Gastrocnemius medialis (tissue), 4 donors: ENCODE measurements around the gene NPEPL1. TPM values are rescaled to one million over a fixed set of nuclear protein-coding genes. Genes with fewer than 3 reads are reported as not detected.

Experiments used
- ATAC-seq, 2 donors: fragments of 150-250 bp; one replicate each; pipeline ENCODE4 v1.9.1; 2016
- DNase-seq, 2 donors: peaks; one replicate each; pipeline ENCODE4 v3.0.0-alpha.2; 2019
- H3K27ac ChIP-seq, 4 donors: fragments of 200-600 bp; sonication (generic); 1 replicate in 1 of 4; 2 replicates in 3 of 4; pipeline ENCODE4 v1.5.1; 2016 to 2018; ENCODE audit warnings: mild to moderate bottlenecking in 2 of 4, moderate library complexity in 1 of 4
- H3K27me3 ChIP-seq, 3 donors: fragments of 200-600 bp; sonication (generic) in 2 of 3; 1 replicate in 1 of 3; 2 replicates in 2 of 3; pipeline versions ENCODE4 v1.5.1 to v1.6.0; 2016 to 2019; ENCODE audit warnings: mild to moderate bottlenecking in 1 of 3, moderate library complexity in 1 of 3
- H3K36me3 ChIP-seq, 2 donors: fragments of 200-600 bp; sonication (generic) in 1 of 2; one replicate each; pipeline ENCODE4 v1.5.1; 2017 to 2018
- H3K4me1 ChIP-seq, 2 donors: fragments of 200-600 bp; sonication (generic) in 1 of 2; one replicate each; pipeline ENCODE4 v1.5.1; 2016 to 2017; ENCODE audit warnings: mild to moderate bottlenecking in 2 of 2
- H3K4me3 ChIP-seq, 4 donors: fragments of 200-600 bp; sonication (generic) in 3 of 4; 1 replicate in 1 of 4; 2 replicates in 3 of 4; pipeline ENCODE4 v1.5.1; 2016 to 2019; ENCODE audit warnings: mild to moderate bottlenecking in 2 of 4
- H3K9me3 ChIP-seq, 3 donors: fragments of 200-600 bp; sonication (generic) in 2 of 3; 1 replicate in 1 of 3; 2 replicates in 2 of 3; pipeline ENCODE4 v1.5.1; 2016 to 2019
- CTCF ChIP-seq, 5 experiments: fragments of 450-650 bp in 3 of 5; fragments of 200-600 bp in 2 of 5; sonication (generic) in 2 of 5; IDR thresholded peaks in 4 of 5; conservative IDR thresholded peaks in 1 of 5; 1 replicate in 4 of 5; 2 replicates in 1 of 5; pipeline ENCODE4 v1.5.1; 2016 to 2019; ENCODE audit warnings: antibody characterized with exemption in 5 of 5, mild to moderate bottlenecking in 3 of 5, moderate library complexity in 3 of 5
- POLR2A ChIP-seq, 2 donors: fragments of 450-650 bp; IDR thresholded peaks; one replicate each; pipeline ENCODE4 v1.6.1; 2017; ENCODE audit warnings: antibody characterized with exemption in 2 of 2, mild to moderate bottlenecking in 2 of 2, moderate library complexity in 2 of 2
- in situ Hi-C, 4 donors: fragments of 200-750 bp; cut with MboI; loops; one replicate each; pipeline versions ENCODE4 v1.15.0 to v1.8.0; 2017; ENCODE audit warnings: low sequenced_read_pairs in 4 of 4
- intact Hi-C: fragments of 100-400 bp; cut with DNase I; formaldehyde crosslinking; loops from one replicate; pipeline ENCODE4 v1.15.1; 2023; ENCODE audit warnings: low total_unique reads
- total RNA-seq, 4 donors: library from RNA; depleted of rRNA; stranded (reverse); fragments of >200 nt; gene quantifications; one replicate each; pipeline versions ENCODE4 v1.1.0 to v1.2.3, GENCODE V29; 2016

NPEPL1 gene
- total RNA-seq, 4 donors from 2014 or later: 18.1 to 51.5 (median 34.3) TPM

- DNase-seq (no peak), ATAC-seq (no peak)
- in situ Hi-C loops: no loop called here
- H3K27me3 ChIP-seq: no peaks in the 10 kb centered on the region
- H3K4me3 ChIP-seq: no peak overlapping the region
- no peaks in the 10 kb centered on the region for H3K4me1 ChIP-seq
- no peaks in the 10 kb centered on the region for H3K9me3 ChIP-seq
- intact Hi-C loops: no loop called here
- H3K27ac ChIP-seq: no peak overlapping the region
- H3K36me3 ChIP-seq: no peaks in the 10 kb centered on the region
- TF ChIP-seq POLR2A (IDR thresholded peaks at IDR 0.05) (no peak), CTCF (IDR thresholded peaks at IDR 0.05 in 4 of 5, conservative IDR thresholded peaks at IDR 0.05 in 1 of 5) (no peak)
Measured at GRCh38 chr20:58752565-58752964, 60.0 kb downstream of the NPEPL1 start.

- no peaks in the 10 kb centered on the region for H3K27me3 ChIP-seq
- intact Hi-C loops: no loop called here
- ATAC-seq (no peak), DNase-seq (no peak)
- H3K36me3 ChIP-seq: no peaks in the 10 kb centered on the region
- no peak overlapping the region for H3K4me3 ChIP-seq
- no peaks in the 10 kb centered on the region for H3K9me3 ChIP-seq
- TF ChIP-seq POLR2A (IDR thresholded peaks at IDR 0.05) (no peak), CTCF (IDR thresholded peaks at IDR 0.05 in 4 of 5, conservative IDR thresholded peaks at IDR 0.05 in 1 of 5) (no peak)
- H3K27ac ChIP-seq: no peak overlapping the region
- no peaks in the 10 kb centered on the region for H3K4me1 ChIP-seq
- in situ Hi-C loops: no loop called here
Measured at GRCh38 chr20:58753267-58753921, 60.8 kb downstream of the NPEPL1 start.

- ATAC-seq (no peak), DNase-seq (no peak)
- H3K9me3 ChIP-seq: no peaks in the 10 kb centered on the region
Measured at GRCh38 chr20:58753922-58754551, 61.4 kb downstream of the NPEPL1 start.

GRCh38 chr20:58754584-58754983, 62.0 kb downstream of the NPEPL1 start:
- intact Hi-C loops: no loop called here
- no peaks in the 10 kb centered on the region for H3K9me3 ChIP-seq
- no peak for ATAC-seq

More at GRCh38 chr20:58753922-58754551, 61.4 kb downstream of the NPEPL1 start:
- Histone ChIP-seq H3K36me3 (no peaks in the 10 kb centered on the region), H3K27ac (no peak overlapping the region), H3K4me1 (no peaks in the 10 kb centered on the region), H3K4me3 (no peak overlapping the region), H3K27me3 (no peaks in the 10 kb centered on the region)
- no peak for TF ChIP-seq CTCF (IDR thresholded peaks at IDR 0.05 in 4 of 5, conservative IDR thresholded peaks at IDR 0.05 in 1 of 5)
- no peak for TF ChIP-seq POLR2A (IDR thresholded peaks at IDR 0.05)
- in situ Hi-C loops: no loop called here
- intact Hi-C loops: no loop called here

More at GRCh38 chr20:58754584-58754983, 62.0 kb downstream of the NPEPL1 start:
- no peak overlapping the region for H3K27ac ChIP-seq
- TF ChIP-seq POLR2A (IDR thresholded peaks at IDR 0.05): no peak
- no peak for TF ChIP-seq CTCF (IDR thresholded peaks at IDR 0.05 in 4 of 5, conservative IDR thresholded peaks at IDR 0.05 in 1 of 5)
- no peaks in the 10 kb centered on the region for H3K27me3 ChIP-seq
- H3K36me3 ChIP-seq: no peaks in the 10 kb centered on the region
- no peak for DNase-seq
- no peak overlapping the region for H3K4me3 ChIP-seq
- H3K4me1 ChIP-seq: no peaks in the 10 kb centered on the region
- in situ Hi-C loops: no loop called here
